B cell (primary cell): ENCODE measurements around the gene RBM45. TPM values are rescaled to one million over a fixed set of nuclear protein-coding genes. Genes with fewer than 3 reads are reported as not detected.

ENCODE experiments used
- ATAC-seq: fragments of 200-7000 bp; cut with Tn5 transposase; one replicate; pipeline ENCODE4 v1.10.0; 2021; ENCODE audit warnings: low read depth, mild to moderate bottlenecking, moderate number of reproducible peaks, moderate library complexity
- CTCF ChIA-PET: fragments of 350-600 bp; sonication (Branson Sonifier 250); formaldehyde crosslinking; loops from one replicate; lab custom pipeline; 2021; ENCODE audit warnings: antibody characterized with exemption, inconsistent platforms; lab: Charles Lee
- POLR2A ChIA-PET: fragments of 350-600 bp; sonication (Branson Sonifier 250); formaldehyde crosslinking; loops from one replicate; lab custom pipeline; 2021; ENCODE audit warnings: antibody characterized with exemption; lab: Charles Lee
- DNase-seq: peaks from one replicate; pipeline ENCODE4 v3.0.0; 2013
- H2AFZ ChIP-seq: 2 replicates; pipeline ENCODE4 v1.6.1; 2012; ENCODE audit warnings: mild to moderate bottlenecking, low read depth, low read length; ENCODE audit not compliant: insufficient read depth, poor library complexity, severe bottlenecking
- H3K27ac ChIP-seq, 2 donors: 1 replicate in 1 of 2; 2 replicates in 1 of 2; pipeline ENCODE4 v1.5.1; 2012 to 2013; ENCODE audit warnings: low read length in 2 of 2, mild to moderate bottlenecking in 2 of 2, moderate library complexity in 1 of 2
- H3K27me3 ChIP-seq, 4 experiments: fragments of 200-600 bp in 1 of 4; sonication (generic) in 1 of 4; replicated peaks in 1 of 4; 1 replicate in 2 of 4; 2 replicates in 2 of 4; pipeline versions ENCODE4 v1.6.1 to v1.7.0; 2013 to 2016; ENCODE audit warnings: low read length in 3 of 4, mild to moderate bottlenecking in 2 of 4, mixed read lengths in 1 of 4, moderate library complexity in 1 of 4; ENCODE audit not compliant: insufficient read depth in 4 of 4, control insufficient read depth in 3 of 4; ENCODE audit errors: control extremely low read depth in 1 of 4
- H3K36me3 ChIP-seq, 2 experiments: replicated peaks in 1 of 2; 1 replicate in 1 of 2; 2 replicates in 1 of 2; pipeline versions ENCODE4 v1.6.1 to v1.7.1; 2013; ENCODE audit warnings: low read length in 1 of 2; ENCODE audit not compliant: insufficient read depth in 2 of 2, control insufficient read depth in 1 of 2; ENCODE audit errors: control extremely low read depth in 1 of 2, extremely low read depth in 1 of 2
- H3K4me1 ChIP-seq, 2 donors: fragments of 200-600 bp in 1 of 2; sonication (generic) in 1 of 2; 1 replicate in 1 of 2; 2 replicates in 1 of 2; pipeline versions ENCODE4 v1.5.1 to v1.6.1; 2013 to 2017; ENCODE audit warnings: low read length in 2 of 2; ENCODE audit not compliant: control insufficient read depth in 2 of 2, insufficient read depth in 2 of 2
- H3K4me2 ChIP-seq: replicated peaks from 2 replicates; pipeline ENCODE3; 2012; ENCODE audit warnings: mild to moderate bottlenecking, low read depth, low read length; ENCODE audit not compliant: poor library complexity, severe bottlenecking
- H3K4me3 ChIP-seq, 5 experiments: fragments of 200-600 bp in 1 of 5; sonication (generic) in 1 of 5; 1 replicate in 3 of 5; 2 replicates in 2 of 5; pipeline versions ENCODE4 v1.5.1 to v1.7.0; 2011 to 2016; ENCODE audit warnings: low read length in 4 of 5, mild to moderate bottlenecking in 4 of 5, low read depth in 2 of 5, control low read depth in 1 of 5, moderate library complexity in 1 of 5; ENCODE audit not compliant: insufficient read depth in 1 of 5; ENCODE audit errors: control extremely low read depth in 1 of 5, extremely low read depth in 1 of 5
- H3K79me2 ChIP-seq: fragments of 200-600 bp; sonication (generic); one replicate; pipeline ENCODE4 v1.6.0; 2016; ENCODE audit warnings: low read length; ENCODE audit not compliant: control insufficient read depth, insufficient read depth
- H3K9ac ChIP-seq: fragments of 200-600 bp; sonication (generic); 2 replicates; pipeline ENCODE4 v1.6.1; 2017; ENCODE audit warnings: mild to moderate bottlenecking, low read length, moderate library complexity
- H3K9me3 ChIP-seq, 3 donors: one replicate each; pipeline versions ENCODE4 v1.6.1 to v1.7.1; 2013; ENCODE audit warnings: low read length in 2 of 3; ENCODE audit not compliant: control insufficient read depth in 2 of 3, insufficient read depth in 1 of 3; ENCODE audit errors: control extremely low read depth in 1 of 3
- H4K20me1 ChIP-seq: 2 replicates; pipeline ENCODE4 v1.6.0; 2012; ENCODE audit warnings: mild to moderate bottlenecking, low read length; ENCODE audit not compliant: insufficient read depth, control insufficient read depth, poor library complexity, severe bottlenecking
- H3K27ac Mint-ChIP-seq: one replicate; pipeline ENCODE4 v1.8.0; 2021; ENCODE audit warnings: mixed read lengths
- H3K27me3 Mint-ChIP-seq: one replicate; pipeline ENCODE4 v1.8.0; 2021; ENCODE audit warnings: mixed read lengths
- H3K4me1 Mint-ChIP-seq: one replicate; pipeline ENCODE4 v1.8.0; 2021; ENCODE audit warnings: mixed read lengths
- H3K4me3 Mint-ChIP-seq: one replicate; pipeline ENCODE4 v1.8.0; 2021; ENCODE audit warnings: mixed read lengths
- H3K9me3 Mint-ChIP-seq: one replicate; pipeline ENCODE4 v1.8.0; 2022; ENCODE audit warnings: mixed read lengths; ENCODE audit not compliant: insufficient read depth
- EZH2 ChIP-seq: IDR thresholded peaks from 2 replicates; pipeline ENCODE4 v1.6.1; 2012; ENCODE audit warnings: borderline replicate concordance, low read depth, mild to moderate bottlenecking, moderate library complexity, low read length; ENCODE audit not compliant: insufficient read depth, poor library complexity, severe bottlenecking
- WGBS: methylation state at CpG from one replicate; pipeline ENCODE4 v1.1.5; 2013; ENCODE audit warnings: missing lambda C conversion rate; ENCODE audit not compliant: insufficient coverage; 5-methylcytosine and 5-hydroxymethylcytosine counted together
- intact Hi-C: fragments of 100-400 bp; cut with micrococcal nuclease; formaldehyde crosslinking; loops from one replicate; pipeline ENCODE4 v1.10.0; 2022
- polyA plus RNA-seq: library from polyadenylated mRNA; depleted of rRNA; stranded (reverse); fragments of >200 nt; gene quantifications from 2 replicates; pipeline ENCODE4 v1.2.3, GENCODE V29; 2012
- total RNA-seq, 2 donors: library from RNA; stranded (reverse); fragments of 120-200 nt in 1 of 2; gene quantifications; 1 replicate in 1 of 2; 2 replicates in 1 of 2; pipeline versions ENCODE4 v1.2.3 to v1.2.4, GENCODE V29; 2013 to 2022
- TF ChIP-seq, protein P1 (sequence below): fragments of 200-600 bp; IDR thresholded peaks from one replicate; pipeline ENCODE4 v1.8.0; 2022; ENCODE audit warnings: antibody characterized with exemption, mild to moderate bottlenecking

Gene RBM45
- total and polyA plus RNA-seq, 2 donors (not counting 1 experiment from before 2014, with no cell fraction given), result 4.6 to 24.0 TPM

DNA sequence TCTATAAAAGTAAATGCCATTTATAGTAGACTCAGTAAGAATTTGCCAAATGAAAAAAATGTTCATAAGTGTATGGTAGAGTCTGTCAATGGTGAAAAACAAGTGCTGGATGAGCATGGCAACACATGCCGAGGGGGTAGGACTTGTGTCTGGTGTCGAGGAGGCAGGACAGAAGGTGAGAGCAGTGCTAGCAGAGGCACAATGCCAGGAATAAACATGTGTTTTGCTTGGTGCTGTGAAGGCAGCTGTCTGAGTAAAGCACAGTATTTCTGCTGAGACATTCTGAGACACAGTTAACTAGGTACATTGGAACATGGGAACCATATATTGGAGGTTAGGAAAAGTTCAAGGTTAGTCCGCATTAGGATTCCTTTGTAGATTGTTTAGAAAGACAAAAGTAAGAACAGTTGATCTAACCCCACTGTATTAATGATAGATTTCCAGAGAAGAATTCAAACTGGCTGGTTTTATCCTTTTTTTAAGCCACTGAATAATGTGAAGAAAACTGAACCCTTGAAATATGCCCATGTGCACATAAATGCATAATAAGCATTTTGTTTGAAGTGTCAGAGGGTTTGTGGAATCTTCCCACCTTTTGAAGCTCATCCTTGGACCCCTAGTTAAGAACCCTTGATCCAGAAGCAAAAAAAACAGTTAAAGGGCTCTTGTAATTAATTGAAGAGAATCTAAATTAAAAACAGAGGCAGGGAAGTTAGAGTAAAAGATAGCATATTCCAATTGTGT lies 7.1 kb downstream of the RBM45 start:
- Histone ChIP-seq H3K4me3 (no peak overlapping the region), H4K20me1 (no peaks in the 10 kb centered on the region), H3K79me2 (no peaks in the 10 kb centered on the region), H3K4me1 (no peaks in the 10 kb centered on the region), H3K9ac (no peak overlapping the region), H3K4me2 (no peak overlapping the region), H3K27me3 (no peaks in the 10 kb centered on the region), H3K27ac (no peak overlapping the region), H2AFZ (no peak overlapping the region), H3K36me3 (peaks cover 1 to 47% of the 10 kb centered on the region in 2 experiments), H3K9me3 (no peaks in the 10 kb centered on the region)
- no peaks in the 10 kb centered on the region for H3K27me3 Mint-ChIP-seq
- POLR2A ChIA-PET, result no interaction called here
- peaks cover 14% of the 10 kb centered on the region for H3K4me1 Mint-ChIP-seq
- WGBS, result 98% methylated on average over 2 of the region's 3 CpGs
- no peak for TF ChIP-seq EZH2
- ATAC-seq (no peak), DNase-seq (no peak)
- CTCF ChIA-PET, result no interaction called here
- H3K9me3 Mint-ChIP-seq, result no peaks in the 10 kb centered on the region
- H3K4me3 Mint-ChIP-seq, result no peak overlapping the region
- intact Hi-C loops, result loop anchor here (10.0 kb wide), 1 partner anchor 485 kb away; no protein-coding TSS in a partner anchor
- H3K27ac Mint-ChIP-seq, result no peak overlapping the region

DNA sequence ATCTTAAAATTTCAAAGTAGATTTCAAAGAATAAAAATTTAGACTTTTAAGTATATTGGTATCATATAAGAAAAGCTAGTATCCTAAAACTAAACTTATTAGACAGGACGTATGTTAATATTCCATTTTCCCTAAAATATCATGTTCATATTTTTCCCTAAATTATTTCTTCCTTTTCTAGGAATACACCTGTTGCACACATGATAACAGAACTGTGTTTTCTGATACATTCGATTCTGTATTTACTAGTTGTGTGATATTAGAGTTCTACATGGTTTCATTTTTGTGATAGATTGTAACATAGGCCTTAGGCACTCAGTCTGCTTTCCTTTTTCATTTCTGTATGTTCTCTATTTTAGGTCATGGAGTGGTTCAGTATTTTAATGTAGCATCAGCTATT lies 10.9 kb downstream of the RBM45 start:
- POLR2A ChIA-PET, result no interaction called here
- Mint-ChIP-seq H3K9me3 (no peaks in the 10 kb centered on the region), H3K4me3 (no peak overlapping the region), H3K27me3 (no peaks in the 10 kb centered on the region), H3K27ac (no peak overlapping the region), H3K4me1 (no peaks in the 10 kb centered on the region)
- TF ChIP-seq, protein P1, sequence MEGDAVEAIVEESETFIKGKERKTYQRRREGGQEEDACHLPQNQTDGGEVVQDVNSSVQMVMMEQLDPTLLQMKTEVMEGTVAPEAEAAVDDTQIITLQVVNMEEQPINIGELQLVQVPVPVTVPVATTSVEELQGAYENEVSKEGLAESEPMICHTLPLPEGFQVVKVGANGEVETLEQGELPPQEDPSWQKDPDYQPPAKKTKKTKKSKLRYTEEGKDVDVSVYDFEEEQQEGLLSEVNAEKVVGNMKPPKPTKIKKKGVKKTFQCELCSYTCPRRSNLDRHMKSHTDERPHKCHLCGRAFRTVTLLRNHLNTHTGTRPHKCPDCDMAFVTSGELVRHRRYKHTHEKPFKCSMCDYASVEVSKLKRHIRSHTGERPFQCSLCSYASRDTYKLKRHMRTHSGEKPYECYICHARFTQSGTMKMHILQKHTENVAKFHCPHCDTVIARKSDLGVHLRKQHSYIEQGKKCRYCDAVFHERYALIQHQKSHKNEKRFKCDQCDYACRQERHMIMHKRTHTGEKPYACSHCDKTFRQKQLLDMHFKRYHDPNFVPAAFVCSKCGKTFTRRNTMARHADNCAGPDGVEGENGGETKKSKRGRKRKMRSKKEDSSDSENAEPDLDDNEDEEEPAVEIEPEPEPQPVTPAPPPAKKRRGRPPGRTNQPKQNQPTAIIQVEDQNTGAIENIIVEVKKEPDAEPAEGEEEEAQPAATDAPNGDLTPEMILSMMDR, result no peak
- TF ChIP-seq EZH2, result no peak
- Histone ChIP-seq H3K9me3 (no peaks in the 10 kb centered on the region), H4K20me1 (no peaks in the 10 kb centered on the region), H2AFZ (no peak overlapping the region), H3K36me3 (peaks cover 1 to 63% of the 10 kb centered on the region in 2 experiments), H3K4me3 (no peak overlapping the region), H3K79me2 (no peaks in the 10 kb centered on the region), H3K4me2 (no peak overlapping the region), H3K4me1 (no peaks in the 10 kb centered on the region), H3K27ac (no peak overlapping the region), H3K9ac (no peak overlapping the region), H3K27me3 (no peaks in the 10 kb centered on the region)
- no peak for ATAC-seq
- DNase-seq, result no peak
- no CpG with 5 or more reads among the region's 2 CpGs for WGBS
- CTCF ChIA-PET, result interaction anchor here (0.5 to 1.6 kb wide), 4 partner anchors 12 to 1451 kb away, joined by 3 to 6 read pairs (median 4); no protein-coding TSS in a partner anchor
- intact Hi-C loops, result no loop called here
